ENCODE data around the gene ZNF444.

The ZNF444 gene

GRCh38 chr19:56159622-56160271, 18.7 kb downstream of the ZNF444 start:
- TF ChIP-seq, protein P1, sequence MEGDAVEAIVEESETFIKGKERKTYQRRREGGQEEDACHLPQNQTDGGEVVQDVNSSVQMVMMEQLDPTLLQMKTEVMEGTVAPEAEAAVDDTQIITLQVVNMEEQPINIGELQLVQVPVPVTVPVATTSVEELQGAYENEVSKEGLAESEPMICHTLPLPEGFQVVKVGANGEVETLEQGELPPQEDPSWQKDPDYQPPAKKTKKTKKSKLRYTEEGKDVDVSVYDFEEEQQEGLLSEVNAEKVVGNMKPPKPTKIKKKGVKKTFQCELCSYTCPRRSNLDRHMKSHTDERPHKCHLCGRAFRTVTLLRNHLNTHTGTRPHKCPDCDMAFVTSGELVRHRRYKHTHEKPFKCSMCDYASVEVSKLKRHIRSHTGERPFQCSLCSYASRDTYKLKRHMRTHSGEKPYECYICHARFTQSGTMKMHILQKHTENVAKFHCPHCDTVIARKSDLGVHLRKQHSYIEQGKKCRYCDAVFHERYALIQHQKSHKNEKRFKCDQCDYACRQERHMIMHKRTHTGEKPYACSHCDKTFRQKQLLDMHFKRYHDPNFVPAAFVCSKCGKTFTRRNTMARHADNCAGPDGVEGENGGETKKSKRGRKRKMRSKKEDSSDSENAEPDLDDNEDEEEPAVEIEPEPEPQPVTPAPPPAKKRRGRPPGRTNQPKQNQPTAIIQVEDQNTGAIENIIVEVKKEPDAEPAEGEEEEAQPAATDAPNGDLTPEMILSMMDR (IDR thresholded peaks at IDR 0.05; ENCODE audit: low read depth, low read length) = no peak
- no peak overlapping the region for H3K4me3 ChIP-seq (ENCODE audit: low read depth, low read length)

- H3K4me3 ChIP-seq (ENCODE audit: low read depth, low read length) = no peak overlapping the region
- TF ChIP-seq, protein P1 (IDR thresholded peaks at IDR 0.05; ENCODE audit: low read depth, low read length) = no peak
Observed at GRCh38 chr19:56161534-56161933, 20.4 kb downstream of the ZNF444 start.

GRCh38 chr19:56162258-56162657, 21.2 kb downstream of the ZNF444 start:
- H3K4me3 ChIP-seq (ENCODE audit: low read depth, low read length) = no peak overlapping the region
- TF ChIP-seq, protein P1 (IDR thresholded peaks at IDR 0.05; ENCODE audit: low read depth, low read length) = no peak

DNA sequence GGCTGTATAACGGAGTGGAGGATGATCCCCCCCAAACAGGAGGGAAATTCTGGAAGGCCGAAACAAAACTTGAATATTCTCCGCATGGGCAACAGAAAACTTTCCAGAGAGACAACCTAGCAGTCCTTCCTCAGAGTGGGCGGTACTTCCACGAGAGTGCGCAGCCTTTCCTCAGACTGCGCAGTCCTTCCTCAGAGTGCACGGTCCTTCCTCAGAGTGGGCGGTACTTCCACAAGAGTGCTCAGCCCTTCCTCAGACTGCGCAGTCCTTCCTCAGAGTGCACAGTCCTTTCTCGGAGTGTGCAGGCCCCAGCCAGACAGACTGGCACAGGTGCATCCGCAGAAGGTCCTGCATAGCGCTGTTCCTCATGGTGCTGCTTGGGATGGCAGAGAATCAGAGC, 22.0 kb downstream of the ZNF444 start:
- H3K4me3 ChIP-seq (ENCODE audit: low read depth, low read length) = no peak overlapping the region
- TF ChIP-seq, protein P1 (IDR thresholded peaks at IDR 0.05; ENCODE audit: low read depth, low read length) = no peak

DNA sequence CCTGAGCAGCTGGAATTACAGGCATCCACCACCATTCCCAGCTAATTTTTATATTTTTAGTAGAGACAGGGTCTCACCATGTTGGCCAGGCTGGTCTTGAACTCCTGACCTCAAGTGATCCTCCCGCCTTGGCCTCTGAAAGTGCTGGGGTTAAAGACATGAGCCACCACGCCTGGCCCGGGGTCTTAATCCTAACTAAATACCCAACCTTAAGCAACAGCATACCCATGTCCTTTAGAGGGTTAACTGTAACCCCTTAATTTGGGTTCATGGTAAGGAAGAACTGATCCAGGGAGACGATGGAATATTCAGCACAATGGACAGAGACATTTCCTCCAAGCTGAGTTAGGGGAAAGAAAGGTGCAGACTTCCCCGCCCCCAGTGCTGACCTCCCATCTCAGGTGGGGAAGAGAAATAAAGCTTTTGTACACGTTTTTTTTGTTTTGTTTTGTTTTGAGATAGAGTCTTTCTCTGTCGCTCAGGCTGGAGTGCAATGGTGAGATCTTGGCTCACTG, 26.0 kb downstream of the ZNF444 start:
- TF ChIP-seq, protein P1 (IDR thresholded peaks at IDR 0.05; ENCODE audit: low read depth, low read length) = no peak
- no peak overlapping the region for H3K4me3 ChIP-seq (ENCODE audit: low read depth, low read length)

GRCh38 chr19:56170261-56170660, 29.2 kb downstream of the ZNF444 start:
- TF ChIP-seq, protein P1 (IDR thresholded peaks at IDR 0.05; ENCODE audit: low read depth, low read length) = no peak
- no peak overlapping the region for H3K4me3 ChIP-seq (ENCODE audit: low read depth, low read length)

DNA sequence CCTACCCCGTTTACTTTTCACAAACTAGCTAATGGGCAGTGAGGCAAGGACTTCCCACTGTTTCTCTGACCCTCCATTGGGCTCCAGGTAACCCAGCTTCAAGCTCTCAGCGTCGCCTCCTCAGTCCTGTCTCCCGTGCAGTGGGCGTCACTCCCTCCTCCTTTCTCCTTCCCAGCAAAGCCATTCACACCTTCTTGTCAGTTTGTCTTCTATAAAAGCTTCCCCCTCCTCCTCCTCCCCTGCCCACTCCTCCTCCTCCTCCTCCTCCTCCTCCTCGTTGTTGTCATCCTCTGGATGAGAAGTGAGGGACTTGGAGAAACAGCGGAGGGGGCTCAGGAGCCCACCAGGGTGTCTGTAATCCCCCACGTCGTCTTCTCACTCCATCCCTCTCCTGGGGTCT, 33.0 kb downstream of the ZNF444 start:
- TF ChIP-seq, protein P1 (IDR thresholded peaks at IDR 0.05; ENCODE audit: low read depth, low read length) = no peak

More for the DNA sequence above, 33.0 kb downstream of the ZNF444 start:
- H3K4me3 ChIP-seq (ENCODE audit: low read depth, low read length) = no peak overlapping the region
